CD4-positive, alpha-beta T cell (primary cell): ENCODE results near the gene VPS8. TPM values are rescaled to one million over a fixed set of nuclear protein-coding genes. Genes with fewer than 3 reads are reported as not detected.

Experiments used
- ATAC-seq: fragments of 200-7000 bp; cut with Tn5 transposase; one replicate; pipeline ENCODE4 v1.10.0; 2022; ENCODE audit warnings: mild to moderate bottlenecking; ENCODE audit not compliant: poor library complexity
- CTCF ChIA-PET: fragments of 350-600 bp; sonication (Branson Sonifier 250); formaldehyde crosslinking; loops from one replicate; lab custom pipeline; 2021; ENCODE audit warnings: antibody characterized with exemption, inconsistent platforms; lab: Charles Lee
- POLR2A ChIA-PET: fragments of 350-600 bp; sonication (Branson Sonifier 250); formaldehyde crosslinking; loops from one replicate; lab custom pipeline; 2021; ENCODE audit warnings: antibody characterized with exemption, inconsistent platforms; lab: Charles Lee
- DNase-seq, 14 experiments: peaks; one replicate each; pipeline ENCODE4 v3.0.0-alpha.2; 2013 to 2020; ENCODE audit warnings: mixed read lengths in 2 of 14
- H3K27ac ChIP-seq, 2 donors: one replicate each; pipeline versions ENCODE4 v1.5.1 to v1.7.0; 2013; ENCODE audit warnings: low read length in 2 of 2, low read depth in 1 of 2, mild to moderate bottlenecking in 1 of 2
- H3K27me3 ChIP-seq, 2 experiments: 1 replicate in 1 of 2; 2 replicates in 1 of 2; pipeline versions ENCODE4 v1.6.1 to v1.7.0; 2013; ENCODE audit warnings: low read length in 2 of 2, control low read depth in 1 of 2, mild to moderate bottlenecking in 1 of 2, moderate library complexity in 1 of 2; ENCODE audit not compliant: insufficient read depth in 2 of 2, control insufficient read depth in 1 of 2
- H3K36me3 ChIP-seq: one replicate; pipeline ENCODE4 v1.6.1; 2013; ENCODE audit warnings: low read length, control low read depth; ENCODE audit not compliant: insufficient read depth
- H3K4me1 ChIP-seq: one replicate; pipeline ENCODE4 v1.6.1; 2013; ENCODE audit warnings: low read length, control low read depth; ENCODE audit not compliant: insufficient read depth
- H3K4me3 ChIP-seq: one replicate; pipeline ENCODE4 v1.5.1; 2013; ENCODE audit warnings: mild to moderate bottlenecking, low read length, moderate library complexity
- H3K9me3 ChIP-seq, 2 experiments: 1 replicate in 1 of 2; 2 replicates in 1 of 2; pipeline versions ENCODE4 v1.6.1 to v1.7.0; 2013; ENCODE audit warnings: low read length in 2 of 2, mild to moderate bottlenecking in 2 of 2, control low read depth in 1 of 2, moderate library complexity in 1 of 2; ENCODE audit not compliant: control insufficient read depth in 1 of 2, insufficient read depth in 1 of 2
- H3K27ac Mint-ChIP-seq: one replicate; pipeline ENCODE4 v1.8.0; 2020; ENCODE audit warnings: mixed read lengths
- H3K27me3 Mint-ChIP-seq: one replicate; pipeline ENCODE4 v1.8.0; 2021; ENCODE audit warnings: mixed read lengths
- H3K36me3 Mint-ChIP-seq: one replicate; pipeline ENCODE4 v1.8.0; 2021; ENCODE audit warnings: low read depth, mixed read lengths
- H3K4me1 Mint-ChIP-seq: one replicate; pipeline ENCODE4 v1.8.0; 2021; ENCODE audit warnings: low read depth, mixed read lengths
- H3K4me3 Mint-ChIP-seq: one replicate; pipeline ENCODE4 v1.8.0; 2020; ENCODE audit warnings: mild to moderate bottlenecking, mixed read lengths
- H3K9me3 Mint-ChIP-seq: one replicate; pipeline ENCODE4 v1.8.0; 2020; ENCODE audit warnings: mixed read lengths
- intact Hi-C, 2 experiments: fragments of 100-400 bp; cut with DNase I in 1 of 2; cut with micrococcal nuclease in 1 of 2; formaldehyde crosslinking; loops; one replicate each; pipeline versions ENCODE4 v1.15.1 to v1.9.0; 2023 to 2025; cut with DNase I, micrococcal nuclease
- total RNA-seq, 174 experiments: library from RNA in 2 of 174; stranded (reverse) in 2 of 174; gene quantifications; one replicate each; pipeline ENCODE4 v1.2.3 and lab custom pipeline; 2021 to 2026
- TF ChIP-seq, protein P1 (sequence below): fragments of 200-600 bp; IDR thresholded peaks from one replicate; pipeline ENCODE4 v1.8.0; 2022; ENCODE audit warnings: antibody characterized with exemption, mild to moderate bottlenecking

The VPS8 gene
- total RNA-seq, 2 experiments from 2014 or later: 56.8 to 61.2 TPM

DNA sequence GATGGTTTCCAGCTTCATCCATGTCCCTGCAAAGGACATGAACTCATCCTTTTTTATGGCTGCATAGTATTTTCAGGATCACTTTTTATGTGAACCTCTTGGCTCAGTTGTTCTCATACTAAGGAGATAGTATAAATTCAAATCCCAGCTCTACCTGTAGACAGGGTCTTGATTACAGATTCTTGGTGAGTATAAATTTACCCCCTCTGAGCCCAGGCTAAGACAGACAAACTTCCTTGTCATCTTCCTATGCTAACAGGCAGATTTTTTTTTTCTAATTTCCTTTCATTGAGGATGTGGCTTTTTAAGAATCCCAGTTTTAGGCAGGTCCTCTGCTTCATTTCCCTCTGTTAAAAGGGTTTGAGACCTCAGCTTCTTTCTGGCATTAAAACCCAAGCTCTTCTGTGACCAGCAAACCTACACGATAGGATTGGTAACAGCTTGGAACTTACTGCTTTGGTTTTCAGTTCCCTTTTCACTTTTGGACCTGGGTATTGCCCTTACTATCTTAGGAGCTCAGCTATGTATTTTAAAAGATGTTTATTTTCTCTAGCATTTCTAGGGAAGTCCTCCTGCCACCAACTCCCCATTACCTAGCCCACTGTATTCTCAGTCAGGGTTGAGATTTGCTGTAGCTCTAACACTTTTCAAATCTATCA, 72.5 kb downstream of the VPS8 start:
- no peak for DNase-seq
- ATAC-seq: no peak
- TF ChIP-seq, protein P1, sequence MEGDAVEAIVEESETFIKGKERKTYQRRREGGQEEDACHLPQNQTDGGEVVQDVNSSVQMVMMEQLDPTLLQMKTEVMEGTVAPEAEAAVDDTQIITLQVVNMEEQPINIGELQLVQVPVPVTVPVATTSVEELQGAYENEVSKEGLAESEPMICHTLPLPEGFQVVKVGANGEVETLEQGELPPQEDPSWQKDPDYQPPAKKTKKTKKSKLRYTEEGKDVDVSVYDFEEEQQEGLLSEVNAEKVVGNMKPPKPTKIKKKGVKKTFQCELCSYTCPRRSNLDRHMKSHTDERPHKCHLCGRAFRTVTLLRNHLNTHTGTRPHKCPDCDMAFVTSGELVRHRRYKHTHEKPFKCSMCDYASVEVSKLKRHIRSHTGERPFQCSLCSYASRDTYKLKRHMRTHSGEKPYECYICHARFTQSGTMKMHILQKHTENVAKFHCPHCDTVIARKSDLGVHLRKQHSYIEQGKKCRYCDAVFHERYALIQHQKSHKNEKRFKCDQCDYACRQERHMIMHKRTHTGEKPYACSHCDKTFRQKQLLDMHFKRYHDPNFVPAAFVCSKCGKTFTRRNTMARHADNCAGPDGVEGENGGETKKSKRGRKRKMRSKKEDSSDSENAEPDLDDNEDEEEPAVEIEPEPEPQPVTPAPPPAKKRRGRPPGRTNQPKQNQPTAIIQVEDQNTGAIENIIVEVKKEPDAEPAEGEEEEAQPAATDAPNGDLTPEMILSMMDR: no peak
- Mint-ChIP-seq H3K4me1 (no peaks in the 10 kb centered on the region), H3K27me3 (no peaks in the 10 kb centered on the region), H3K36me3 (peaks cover 96% of the 10 kb centered on the region), H3K27ac (no peak overlapping the region), H3K4me3 (no peak overlapping the region), H3K9me3 (no peaks in the 10 kb centered on the region)
- no peaks in the 10 kb centered on the region for H3K27me3 ChIP-seq
- no peaks in the 10 kb centered on the region for H3K9me3 ChIP-seq
- no peak overlapping the region for H3K27ac ChIP-seq
- no peak overlapping the region for H3K4me3 ChIP-seq
- intact Hi-C loops: no loop called here
- CTCF ChIA-PET: interaction anchor here (0.7 kb wide), 1 partner anchor 1171 kb away, joined by 3 read pairs; no protein-coding TSS in a partner anchor
- H3K36me3 ChIP-seq: peaks cover 36% of the 10 kb centered on the region
- POLR2A ChIA-PET: interaction anchor here (0.6 kb wide), 1 partner anchor 1433 kb away, joined by 3 read pairs; no protein-coding TSS in a partner anchor
- no peaks in the 10 kb centered on the region for H3K4me1 ChIP-seq

DNA sequence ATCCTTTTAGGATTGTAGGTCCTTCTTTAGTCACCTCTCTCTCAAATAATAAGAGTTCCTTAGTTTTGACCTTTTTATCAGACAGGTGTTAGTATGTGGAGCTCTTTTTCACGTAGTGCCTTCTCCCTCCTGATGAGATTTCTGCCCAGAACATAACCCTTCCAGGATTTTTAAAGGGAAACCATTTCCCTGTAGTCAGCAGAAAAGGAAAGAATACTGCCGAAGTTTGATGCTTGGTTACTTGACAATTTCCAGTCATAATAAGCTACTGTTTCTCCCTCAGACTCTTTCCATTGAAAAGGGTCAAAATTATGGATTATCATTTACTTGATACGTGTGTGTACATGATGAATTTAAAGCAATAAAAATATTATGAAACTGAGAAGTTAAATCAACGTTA, 73.1 kb downstream of the VPS8 start:
- Histone ChIP-seq H3K4me1 (no peaks in the 10 kb centered on the region), H3K27me3 (no peaks in the 10 kb centered on the region), H3K9me3 (no peaks in the 10 kb centered on the region), H3K4me3 (no peak overlapping the region), H3K36me3 (peaks cover 33% of the 10 kb centered on the region), H3K27ac (no peak overlapping the region)
- no peaks in the 10 kb centered on the region for H3K9me3 Mint-ChIP-seq
- POLR2A ChIA-PET: interaction anchor here (0.6 kb wide), 1 partner anchor 1432 kb away, joined by 3 read pairs; no protein-coding TSS in a partner anchor
- no peak overlapping the region for H3K4me3 Mint-ChIP-seq
- H3K4me1 Mint-ChIP-seq: no peaks in the 10 kb centered on the region
- CTCF ChIA-PET: interaction anchor here (0.7 kb wide), 1 partner anchor 1172 kb away, joined by 3 read pairs; no protein-coding TSS in a partner anchor
- intact Hi-C loops: no loop called here
- TF ChIP-seq, protein P1: no peak
- H3K27ac Mint-ChIP-seq: no peak overlapping the region
- no peak for DNase-seq
- H3K27me3 Mint-ChIP-seq: no peaks in the 10 kb centered on the region
- no peak for ATAC-seq
- H3K36me3 Mint-ChIP-seq: peaks cover 94% of the 10 kb centered on the region

DNA sequence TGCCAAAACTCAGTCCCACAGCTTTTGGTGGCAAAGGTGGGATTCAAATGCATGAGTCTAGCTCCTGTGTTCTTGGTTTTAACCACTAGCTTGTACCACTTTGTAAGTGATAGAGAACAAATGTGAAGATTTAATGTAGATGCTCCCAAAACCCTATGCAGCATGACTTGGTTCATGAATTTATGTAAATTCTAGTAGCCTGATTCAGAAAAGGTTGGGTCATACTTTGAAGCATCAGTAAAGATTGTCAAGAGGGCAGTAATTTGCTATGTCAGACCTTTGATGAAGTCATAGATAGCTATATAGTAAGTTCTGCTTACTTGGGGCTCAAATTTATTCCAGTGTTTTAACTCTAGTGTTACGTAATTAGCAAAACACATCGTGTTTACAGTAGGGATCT, 75.6 kb downstream of the VPS8 start:
- Mint-ChIP-seq H3K36me3 (peaks cover 82% of the 10 kb centered on the region), H3K9me3 (no peaks in the 10 kb centered on the region), H3K27me3 (no peaks in the 10 kb centered on the region), H3K27ac (no peak overlapping the region), H3K4me3 (no peak overlapping the region), H3K4me1 (no peaks in the 10 kb centered on the region)
- DNase-seq (no peak), ATAC-seq (no peak)
- no peaks in the 10 kb centered on the region for H3K4me1 ChIP-seq
- no peaks in the 10 kb centered on the region for H3K27me3 ChIP-seq
- no peak overlapping the region for H3K4me3 ChIP-seq
- no peaks in the 10 kb centered on the region for H3K9me3 ChIP-seq
- H3K36me3 ChIP-seq: peaks cover 28% of the 10 kb centered on the region
- intact Hi-C loops: no loop called here
- no peak overlapping the region for H3K27ac ChIP-seq
- TF ChIP-seq, protein P1: no peak
- CTCF ChIA-PET: no interaction called here
- POLR2A ChIA-PET: no interaction called here
